Liver (tissue), 9 donors: Measurements from ENCODE around the gene ERVFRD-1. TPM values are rescaled to one million over a fixed set of nuclear protein-coding genes. Genes with fewer than 3 reads are reported as not detected.

Source experiments
- DNase-seq: peaks from one replicate; pipeline ENCODE4 v3.0.0-alpha.2; 2017; ENCODE audit warnings: low spot score
- H3K27ac ChIP-seq, 2 donors: one replicate each; pipeline ENCODE4 v1.7.0; 2013; ENCODE audit warnings: inconsistent platforms in 2 of 2, low read length in 2 of 2, control low read depth in 1 of 2, low read depth in 1 of 2, mild to moderate bottlenecking in 1 of 2
- H3K27me3 ChIP-seq, 4 donors: one replicate each; pipeline versions ENCODE4 v1.6.1 to v1.7.0; 2013; ENCODE audit warnings: low read length in 3 of 4, inconsistent platforms in 1 of 4, mild to moderate bottlenecking in 1 of 4, moderate library complexity in 1 of 4; ENCODE audit not compliant: control insufficient read depth in 4 of 4, insufficient read depth in 4 of 4
- H3K36me3 ChIP-seq, 4 donors: one replicate each; pipeline versions ENCODE4 v1.6.1 to v1.7.0; 2013; ENCODE audit warnings: low read length in 3 of 4, mild to moderate bottlenecking in 3 of 4, low read depth in 1 of 4, moderate library complexity in 1 of 4; ENCODE audit not compliant: control insufficient read depth in 4 of 4, insufficient read depth in 3 of 4
- H3K4me1 ChIP-seq, 4 donors: one replicate each; pipeline versions ENCODE4 v1.6.1 to v1.7.0; 2013; ENCODE audit warnings: low read length in 3 of 4, mild to moderate bottlenecking in 3 of 4, moderate library complexity in 1 of 4; ENCODE audit not compliant: control insufficient read depth in 4 of 4, insufficient read depth in 4 of 4
- H3K4me3 ChIP-seq, 3 donors: one replicate each; pipeline versions ENCODE4 v1.6.1 to v1.7.0; 2013; ENCODE audit warnings: low read length in 3 of 3, control low read depth in 1 of 3, low read depth in 1 of 3, mild to moderate bottlenecking in 1 of 3
- H3K9ac ChIP-seq, 2 donors: one replicate each; pipeline ENCODE4 v1.7.0; 2013; ENCODE audit warnings: low read length in 2 of 2, mild to moderate bottlenecking in 2 of 2, moderate library complexity in 2 of 2, control low read depth in 1 of 2, low read depth in 1 of 2
- H3K9me3 ChIP-seq, 4 donors: one replicate each; pipeline versions ENCODE4 v1.6.1 to v1.7.0; 2013; ENCODE audit warnings: low read length in 3 of 4; ENCODE audit not compliant: control insufficient read depth in 4 of 4
- ATF3 ChIP-seq: IDR thresholded peaks from 2 replicates; pipeline ENCODE4 v1.6.1; 2016; ENCODE audit warnings: antibody characterized with exemption
- CTCF ChIP-seq: fragments of 150-350 bp; IDR thresholded peaks from 2 replicates; pipeline ENCODE4 v1.5.1; 2017; ENCODE audit warnings: improper control_type of control experiment, low read depth, low read length; ENCODE audit not compliant: missing input control
- EGR1 ChIP-seq, 2 donors: IDR thresholded peaks; 2 replicates each; pipeline ENCODE4 v1.6.1; 2016 to 2018; ENCODE audit warnings: antibody characterized with exemption in 2 of 2, low read depth in 2 of 2
- FOXA1 ChIP-seq: IDR thresholded peaks from 2 replicates; pipeline ENCODE4 v1.6.1; 2016; ENCODE audit warnings: antibody characterized with exemption
- FOXA2 ChIP-seq: IDR thresholded peaks from 2 replicates; pipeline ENCODE4 v1.6.1; 2016; ENCODE audit warnings: antibody characterized with exemption
- GABPA ChIP-seq, 2 donors: IDR thresholded peaks in 1 of 2; conservative IDR thresholded peaks in 1 of 2; 2 replicates each; pipeline ENCODE4 v1.6.1; 2016; ENCODE audit warnings: antibody characterized with exemption in 2 of 2, mild to moderate bottlenecking in 1 of 2, moderate library complexity in 1 of 2
- HNF4A ChIP-seq, 2 donors: conservative IDR thresholded peaks; 2 replicates each; pipeline ENCODE4 v1.6.1; 2016; ENCODE audit warnings: antibody characterized with exemption in 2 of 2, mild to moderate bottlenecking in 2 of 2
- HNF4G ChIP-seq: IDR thresholded peaks from 2 replicates; pipeline ENCODE4 v1.6.1; 2016; ENCODE audit warnings: antibody characterized with exemption
- JUND ChIP-seq, 2 donors: IDR thresholded peaks; 2 replicates each; pipeline ENCODE4 v1.6.1; 2016; ENCODE audit warnings: antibody characterized with exemption in 2 of 2
- MAX ChIP-seq: IDR thresholded peaks from 2 replicates; pipeline ENCODE4 v1.6.1; 2016; ENCODE audit warnings: antibody characterized with exemption
- NR2F2 ChIP-seq: IDR thresholded peaks from 2 replicates; pipeline ENCODE4 v1.6.1; 2016; ENCODE audit warnings: antibody characterized with exemption
- RAD21 ChIP-seq, 2 donors: IDR thresholded peaks; 2 replicates each; pipeline ENCODE4 v1.6.1; 2016; ENCODE audit warnings: antibody characterized with exemption in 2 of 2, mild to moderate bottlenecking in 2 of 2
- REST ChIP-seq: IDR thresholded peaks from 2 replicates; pipeline ENCODE4 v1.6.1; 2016; ENCODE audit warnings: antibody characterized with exemption, mild to moderate bottlenecking
- RXRA ChIP-seq, 2 donors: IDR thresholded peaks; 2 replicates each; pipeline ENCODE4 v1.6.1; 2017 to 2018; ENCODE audit warnings: antibody characterized with exemption in 2 of 2, mild to moderate bottlenecking in 1 of 2
- SP1 ChIP-seq: IDR thresholded peaks from 2 replicates; pipeline ENCODE4 v1.6.1; 2018; ENCODE audit warnings: antibody characterized with exemption, mild to moderate bottlenecking
- TAF1 ChIP-seq: conservative IDR thresholded peaks from 2 replicates; pipeline ENCODE4 v1.6.1; 2016; ENCODE audit warnings: antibody characterized with exemption, mild to moderate bottlenecking
- YY1 ChIP-seq: IDR thresholded peaks from 2 replicates; pipeline ENCODE4 v1.6.1; 2016; ENCODE audit warnings: antibody characterized with exemption, mild to moderate bottlenecking
- ZBTB33 ChIP-seq: IDR thresholded peaks from 2 replicates; pipeline ENCODE4 v1.6.1; 2016; ENCODE audit warnings: antibody characterized with exemption
- WGBS: extraction: QIAGEN DNeasy Blood & Tissue Kit; methylation state at CpG from one replicate; pipeline ENCODE4 v1.1.7; 2013; 5-methylcytosine and 5-hydroxymethylcytosine counted together
- polyA plus RNA-seq, 2 donors: library from polyadenylated mRNA; stranded (reverse) in 1 of 2; unstranded in 1 of 2; fragments of 200-250 nt in 1 of 2; fragments of >200 nt in 1 of 2; fragmentation: Nextera tagmentation in 1 of 2; extraction: Ambion mirVana in 1 of 2; gene quantifications; one replicate each; pipeline versions ENCODE4 v1.2.1 to v1.2.3, GENCODE V29; 2013 to 2015
- total RNA-seq, 2 donors: library from RNA; depleted of rRNA; stranded (reverse); fragments of >200 nt; gene quantifications; one replicate each; pipeline ENCODE4 v1.2.3, GENCODE V29; 2014
- donor health status: healthy.
- donor health status: healthy.
- donor health status: healthy.
- donor health status: healthy.
- donor health status: healthy.

ERVFRD-1 gene
- total and polyA plus RNA-seq, 4 donors, result 0.07 to 0.28 (median 0.14) TPM; not detected in 1

GRCh38 chr6:11098004-11098403 lies 13.5 kb downstream of the ERVFRD-1 start:
- TF ChIP-seq REST, result no peak
- TF ChIP-seq EGR1 (IDR thresholded peaks at IDR 0.05; ENCODE audit: low read depth in 2 of 2), result no peak
- TF ChIP-seq CTCF, result no peak
- no peak for TF ChIP-seq FOXA2
- no peak for TF ChIP-seq RXRA (IDR thresholded peaks at IDR 0.05)
- no peak for TF ChIP-seq TAF1
- TF ChIP-seq YY1, result no peak
- no peak for TF ChIP-seq HNF4A (conservative IDR thresholded peaks at IDR 0.05)
- no peak for TF ChIP-seq RAD21 (IDR thresholded peaks at IDR 0.05)
- TF ChIP-seq GABPA (IDR thresholded peaks at IDR 0.05 in 1 of 2, conservative IDR thresholded peaks at IDR 0.05 in 1 of 2), result no peak
- no peak for TF ChIP-seq FOXA1
- no peak for TF ChIP-seq JUND (IDR thresholded peaks at IDR 0.05)
- no peak for TF ChIP-seq NR2F2
- no peak for TF ChIP-seq HNF4G
- TF ChIP-seq SP1, result no peak
- TF ChIP-seq ZBTB33, result no peak
- TF ChIP-seq ATF3, result no peak
- TF ChIP-seq MAX, result no peak
- no peak overlapping the region for H3K4me3 ChIP-seq
- H3K4me1 ChIP-seq, result peaks cover 4 to 8% (median 7%) of the 10 kb centered on the region in 4 donors
- H3K9me3 ChIP-seq, result no peaks in the 10 kb centered on the region
- H3K27me3 ChIP-seq, result no peaks in the 10 kb centered on the region
- WGBS, result 97% methylated on average over 1 of the region's 1 CpG
- no peaks in the 10 kb centered on the region for H3K36me3 ChIP-seq
- H3K9ac ChIP-seq, result no peak overlapping the region
- H3K27ac ChIP-seq, result no peak overlapping the region
- DNase-seq, result no peak
